A673 (cell line): ENCODE measurements around the gene TFPI.

Source experiments
- EZH2 ChIP-seq: fragments of 200-600 bp; sonication (generic); IDR thresholded peaks from 2 replicates; pipeline ENCODE4 v1.6.1; 2017; ENCODE audit warnings: borderline replicate concordance, low read depth, mild to moderate bottlenecking, mixed read lengths, antibody characterized with exemption, low read length; ENCODE audit not compliant: poor library complexity, severe bottlenecking
- TF ChIP-seq, protein P1 (sequence below): fragments of 300-800, 200-600 bp; sonication (generic); conservative IDR thresholded peaks from 2 replicates; pipeline ENCODE4 v1.5.1; 2017; ENCODE audit warnings: low read depth, mild to moderate bottlenecking, antibody characterized with exemption, low read length, moderate library complexity, mixed read lengths

DNA sequence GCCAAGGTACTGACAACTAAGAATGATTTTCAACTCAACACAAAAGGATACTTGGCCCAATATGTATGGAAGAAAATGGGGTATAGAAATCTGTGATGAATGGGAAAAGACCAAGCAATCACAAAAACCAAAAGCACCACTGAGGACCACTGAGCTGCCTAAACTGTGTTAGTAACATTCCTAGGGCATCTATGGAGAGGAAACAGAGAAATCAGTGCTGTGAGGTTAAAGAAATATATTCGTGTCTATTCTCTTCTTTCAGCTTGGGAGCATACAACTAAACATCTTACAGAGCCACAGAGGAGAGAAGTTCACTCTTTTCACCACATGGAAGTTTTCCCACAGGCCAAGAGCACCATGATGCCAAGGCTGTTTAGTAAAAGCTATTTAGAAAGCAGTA is 58.9 kb downstream of the TFPI start:
- TF ChIP-seq, protein P1, sequence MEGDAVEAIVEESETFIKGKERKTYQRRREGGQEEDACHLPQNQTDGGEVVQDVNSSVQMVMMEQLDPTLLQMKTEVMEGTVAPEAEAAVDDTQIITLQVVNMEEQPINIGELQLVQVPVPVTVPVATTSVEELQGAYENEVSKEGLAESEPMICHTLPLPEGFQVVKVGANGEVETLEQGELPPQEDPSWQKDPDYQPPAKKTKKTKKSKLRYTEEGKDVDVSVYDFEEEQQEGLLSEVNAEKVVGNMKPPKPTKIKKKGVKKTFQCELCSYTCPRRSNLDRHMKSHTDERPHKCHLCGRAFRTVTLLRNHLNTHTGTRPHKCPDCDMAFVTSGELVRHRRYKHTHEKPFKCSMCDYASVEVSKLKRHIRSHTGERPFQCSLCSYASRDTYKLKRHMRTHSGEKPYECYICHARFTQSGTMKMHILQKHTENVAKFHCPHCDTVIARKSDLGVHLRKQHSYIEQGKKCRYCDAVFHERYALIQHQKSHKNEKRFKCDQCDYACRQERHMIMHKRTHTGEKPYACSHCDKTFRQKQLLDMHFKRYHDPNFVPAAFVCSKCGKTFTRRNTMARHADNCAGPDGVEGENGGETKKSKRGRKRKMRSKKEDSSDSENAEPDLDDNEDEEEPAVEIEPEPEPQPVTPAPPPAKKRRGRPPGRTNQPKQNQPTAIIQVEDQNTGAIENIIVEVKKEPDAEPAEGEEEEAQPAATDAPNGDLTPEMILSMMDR = no peak
- TF ChIP-seq EZH2 = no peak
